DMS79 (cell line): ENCODE measurements around the gene SNX24.
"Not testable (repeated sequence)": the region's sequence is repeated elsewhere in the genome, so short reads cannot be mapped to it uniquely, and the experiment has no call there.

Experiments
- DNase-seq: peaks from one replicate; lab custom pipeline; 2025; lab: John Stamatoyannopoulos, UW

Gene SNX24

DNA sequence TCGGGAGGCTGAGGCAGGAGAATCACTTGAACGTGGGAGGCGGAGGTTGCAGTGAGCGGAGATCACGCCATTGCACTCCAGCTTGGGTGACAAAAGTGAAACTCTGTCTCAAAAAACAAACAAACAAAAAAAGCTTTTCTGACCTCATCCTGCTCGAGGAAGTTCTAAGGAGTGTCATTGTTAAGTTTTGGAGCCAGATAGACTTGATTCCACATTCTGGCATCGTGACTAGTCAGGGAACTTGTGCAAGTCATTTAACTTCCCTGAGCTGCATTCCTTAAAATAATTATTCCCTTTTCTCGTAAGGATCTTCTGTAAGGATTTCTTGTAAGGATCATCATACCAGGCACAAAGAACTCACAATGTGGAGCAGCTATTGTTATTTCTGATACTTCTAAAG, 26.2 kb downstream of the SNX24 start:
- DNase-seq = no peak

GRCh38 chr5:122874179-122874875, 28.9 kb downstream of the SNX24 start:
- DNase-seq = no peak

GRCh38 chr5:122877518-122877917, 32.1 kb downstream of the SNX24 start:
- no peak for DNase-seq

GRCh38 chr5:122879076-122879475, 33.7 kb downstream of the SNX24 start:
- no peak for DNase-seq

GRCh38 chr5:122880170-122880689, 34.8 kb downstream of the SNX24 start:
- no peak for DNase-seq

GRCh38 chr5:122880749-122881148, 35.3 kb downstream of the SNX24 start:
- no peak for DNase-seq

DNA sequence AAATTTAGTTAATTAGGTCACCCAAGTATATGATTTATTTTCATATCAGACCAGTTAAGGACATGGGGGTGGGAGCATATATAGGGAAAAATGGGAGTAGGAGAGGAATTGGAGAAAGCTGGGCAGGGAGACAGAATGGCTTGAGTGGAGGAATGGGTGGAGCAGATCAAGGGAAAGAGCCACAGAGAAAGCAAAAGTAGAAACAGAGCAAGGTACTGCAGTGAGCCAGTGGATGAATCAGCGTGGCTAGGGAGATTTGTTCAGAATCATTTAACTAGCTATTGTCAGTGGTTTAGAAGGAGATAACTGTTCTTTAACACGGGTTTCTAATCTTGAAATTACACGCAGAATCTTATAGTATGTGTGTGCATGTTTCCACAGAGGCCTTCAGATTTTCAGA, 37.4 kb downstream of the SNX24 start:
- no peak for DNase-seq

- no peak for DNase-seq
These were observed 39.7 kb downstream of the SNX24 start for GRCh38 chr5:122885045-122885517.

- DNase-seq = no peak
These were observed 40.5 kb downstream of the SNX24 start for GRCh38 chr5:122885891-122886290.

DNA sequence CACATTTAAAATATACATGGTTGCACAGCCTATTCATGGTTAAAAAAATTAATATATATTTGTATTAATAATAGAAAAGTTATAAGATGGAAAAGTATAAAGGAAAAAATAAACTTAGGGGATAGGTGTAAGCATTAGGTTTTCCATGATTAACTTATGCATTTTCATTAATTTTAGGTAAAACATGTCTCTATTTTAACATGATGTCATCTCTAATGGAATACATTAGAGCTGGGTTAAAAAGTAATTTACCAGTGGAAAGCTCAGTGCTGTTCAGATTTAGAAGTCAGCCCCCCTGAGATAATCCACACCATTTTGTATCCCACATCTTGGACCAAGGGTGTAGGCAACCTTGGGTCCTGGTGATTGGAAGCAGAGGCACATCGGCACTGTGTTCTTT, 49.7 kb downstream of the SNX24 start:
- DNase-seq = no peak

- no peak for DNase-seq
These were observed 51.3 kb downstream of the SNX24 start for GRCh38 chr5:122896598-122897282.

DNA sequence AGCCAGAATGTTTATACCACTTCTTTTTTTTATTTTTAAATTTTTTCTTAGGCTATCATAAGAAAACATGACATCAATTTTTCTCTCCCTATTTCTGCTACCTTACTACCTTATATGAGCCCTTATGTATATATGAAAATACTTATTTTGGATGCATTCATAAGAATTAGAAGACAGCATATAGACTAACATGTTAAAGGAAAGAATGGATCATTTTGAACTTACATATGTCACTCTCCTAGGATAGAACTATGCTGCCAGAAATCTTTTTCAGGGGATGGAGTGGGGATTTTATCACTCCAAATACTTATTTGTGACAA, 51.8 kb downstream of the SNX24 start:
- no peak for DNase-seq

GRCh38 chr5:122901346-122901745, 55.9 kb downstream of the SNX24 start:
- no peak for DNase-seq

DNA sequence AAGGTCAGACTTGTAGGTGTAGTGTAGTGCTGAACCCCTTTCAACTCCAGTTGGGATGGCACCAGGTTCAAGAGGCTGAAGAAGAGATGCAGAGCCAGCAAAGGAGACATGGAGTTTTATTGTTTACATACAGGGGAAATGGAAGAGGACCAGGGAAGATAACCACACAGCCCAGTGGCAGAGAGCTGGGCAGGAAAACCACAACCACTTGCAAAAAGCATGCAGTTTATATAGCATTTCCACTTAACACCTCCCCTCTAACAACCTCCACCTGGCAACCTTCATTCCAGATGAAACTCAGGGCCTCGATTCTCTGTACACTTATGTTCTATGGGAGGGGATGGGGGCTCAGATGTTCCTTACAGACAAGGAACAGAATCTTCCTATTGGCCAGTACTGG, 56.9 kb downstream of the SNX24 start:
- DNase-seq = no peak

DNA sequence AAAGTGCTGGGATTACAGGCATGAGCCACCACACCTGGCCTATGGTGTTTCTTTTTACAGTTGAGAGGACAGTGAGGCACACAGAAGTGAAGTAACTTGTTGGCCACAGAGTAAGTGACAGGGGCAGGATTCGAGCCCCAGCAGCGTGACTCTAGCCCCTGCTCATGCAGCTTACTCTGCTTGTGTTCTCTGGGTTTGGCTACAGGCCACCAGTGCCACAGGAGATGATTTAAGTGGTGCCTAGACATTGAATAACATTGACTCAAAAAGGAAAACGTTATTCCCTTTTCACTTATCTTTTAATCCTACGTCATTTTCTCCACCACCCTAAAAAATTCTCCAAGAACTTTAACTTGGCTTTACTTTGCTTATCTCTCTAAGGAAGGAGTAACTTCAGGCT, 61.4 kb downstream of the SNX24 start:
- DNase-seq = no peak

DNA sequence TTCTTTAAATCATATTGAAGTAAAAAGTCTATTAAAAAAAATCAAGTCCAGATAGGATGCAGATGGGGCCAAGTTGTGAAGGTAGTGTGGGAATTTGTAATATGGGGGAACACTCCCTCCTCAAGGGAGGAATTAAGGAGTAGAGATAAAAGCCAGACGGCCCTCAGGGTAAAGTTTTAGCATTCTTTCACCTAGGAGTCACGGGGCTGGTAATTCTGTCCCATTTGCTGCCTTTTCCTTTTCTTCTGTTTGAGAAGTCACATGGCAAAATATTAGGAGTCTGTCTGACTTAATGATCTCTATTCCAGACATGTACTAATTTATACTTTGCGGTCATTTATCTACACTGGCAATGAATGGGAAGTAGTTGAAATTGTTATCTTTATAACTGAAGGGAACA, 61.9 kb downstream of the SNX24 start:
- DNase-seq = no peak

DNA sequence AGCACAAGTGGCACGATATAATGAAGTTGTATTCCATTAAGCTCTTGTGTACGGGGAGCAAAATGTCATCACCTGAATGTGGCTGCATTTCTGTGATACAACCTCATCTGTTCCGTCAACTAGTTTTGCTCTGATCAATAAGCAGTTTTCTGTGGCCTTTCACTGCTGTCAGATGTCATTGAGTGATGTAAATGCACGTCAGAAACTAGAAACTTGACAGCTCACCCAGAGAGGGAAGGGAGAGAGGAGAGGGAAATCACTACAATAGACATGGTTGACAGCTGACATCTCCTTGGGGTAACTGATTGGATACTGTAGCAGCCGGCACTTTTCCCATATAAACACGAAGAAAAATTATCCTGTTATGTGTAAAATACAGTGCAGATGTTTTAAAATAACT, 62.7 kb downstream of the SNX24 start:
- DNase-seq = no peak

DNA sequence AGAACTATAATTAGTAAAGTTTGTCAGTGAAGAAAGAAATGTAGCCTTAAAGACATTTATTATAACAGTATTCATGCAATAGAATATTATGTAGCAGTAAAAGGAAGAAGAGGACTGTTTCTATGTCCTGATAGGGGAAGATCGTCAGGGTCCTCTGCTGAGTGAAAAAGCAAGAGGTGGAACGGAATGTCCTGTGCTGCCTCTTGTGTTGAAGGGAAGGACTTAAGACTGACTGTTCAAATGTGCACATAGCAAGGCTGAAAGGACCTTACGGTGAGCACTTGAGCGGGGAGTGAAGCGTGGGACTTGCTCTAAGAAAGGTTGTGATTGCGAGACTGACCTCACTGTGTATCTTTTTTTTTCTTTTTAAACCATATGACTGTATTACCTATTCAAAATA, 63.2 kb downstream of the SNX24 start:
- no peak for DNase-seq

DNA sequence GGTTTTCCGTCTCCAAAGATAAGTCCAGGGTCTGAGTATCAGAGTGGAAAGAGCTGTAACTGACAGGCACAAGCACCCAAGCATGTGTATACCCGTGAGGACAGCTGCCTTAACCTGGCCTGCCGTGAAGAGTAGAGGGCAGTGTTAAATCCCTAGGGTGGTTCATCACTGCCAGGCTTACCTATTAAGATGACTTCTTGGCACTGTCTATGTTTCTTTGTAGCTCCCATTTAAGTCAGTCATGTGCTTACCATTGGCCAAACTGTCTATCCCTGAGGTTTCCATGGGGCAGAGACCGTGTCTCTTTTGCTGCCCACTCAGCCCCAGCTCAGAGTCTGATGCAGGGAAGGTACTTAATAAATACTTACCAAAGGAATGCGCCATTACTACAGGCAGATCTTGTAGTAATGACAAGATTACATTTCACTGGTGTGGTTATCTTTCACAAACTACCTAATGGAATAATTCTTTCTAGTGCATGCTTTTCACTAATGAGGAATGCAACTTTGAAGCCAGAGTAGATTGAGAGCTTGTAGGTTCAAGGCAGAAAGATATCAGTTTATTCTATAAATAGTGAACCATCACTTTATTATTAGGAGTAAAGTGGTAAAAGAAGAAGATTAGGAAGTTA, 64.2 kb downstream of the SNX24 start:
- no peak for DNase-seq

DNA sequence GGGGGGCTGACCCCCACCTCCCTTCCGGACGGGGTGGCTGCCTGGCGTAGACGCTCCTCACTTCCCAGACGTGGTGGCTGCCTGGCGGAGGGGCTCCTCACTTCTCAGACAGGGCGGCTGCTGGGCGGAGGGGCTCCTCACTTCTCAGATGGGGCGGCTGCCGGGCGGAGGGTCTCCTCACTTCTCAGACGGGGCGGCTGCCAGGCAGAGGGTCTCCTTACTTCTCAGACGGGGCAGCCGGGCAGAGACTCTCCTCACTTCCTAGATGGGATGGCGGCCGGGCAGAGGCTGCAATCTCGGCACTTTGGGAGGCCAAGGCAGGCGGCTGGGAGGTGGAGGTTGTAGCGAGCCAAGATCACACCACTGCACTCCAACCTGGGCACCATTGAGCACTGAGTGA, 68.0 kb downstream of the SNX24 start:
- DNase-seq = not testable (repeated sequence)

GRCh38 chr5:122915717-122916461, 70.5 kb downstream of the SNX24 start:
- DNase-seq = no peak

GRCh38 chr5:122916490-122916889, 71.1 kb downstream of the SNX24 start:
- no peak for DNase-seq

- no peak for DNase-seq
These were observed 74.6 kb downstream of the SNX24 start for GRCh38 chr5:122919969-122920368.
